ENCODE results near the gene HERC2.
"Not testable (repeated sequence)": the region's sequence is repeated elsewhere in the genome, so short reads cannot be mapped to it uniquely, and the experiment has no call there.

Gene HERC2

GRCh38 chr15:28322129-28322588 is at the start of gene HERC2:
HERC2 (minus strand) TSS chr15:28322179; CDS start chr15:28321433, 746 bp downstream.
- DNase-seq, result not testable (repeated sequence)

GRCh38 chr15:28365502-28365901 is 43.5 kb upstream of the HERC2 start:
- not testable (repeated sequence) for DNase-seq

GRCh38 chr15:28357984-28358383 is 36.0 kb upstream of the HERC2 start, which contains the start of gene GOLGA6L24:
GOLGA6L24 (minus strand) TSS chr15:28358084; CDS start chr15:28358023, 61 bp downstream.
- DNase-seq, result not testable (repeated sequence)

- DNase-seq, result not testable (repeated sequence)
Measured at GRCh38 chr15:28321358-28322078, 461 bp downstream of the HERC2 start.

GRCh38 chr15:28319725-28320124 is 2.3 kb downstream of the HERC2 start:
- DNase-seq, result peak in 1 of 3 donors; percentile 15

- not testable (repeated sequence) for DNase-seq
Measured at GRCh38 chr15:28318828-28319227, 3.2 kb downstream of the HERC2 start.

GRCh38 chr15:28318122-28318521 is 3.9 kb downstream of the HERC2 start:
- DNase-seq, result not testable (repeated sequence)

GRCh38 chr15:28316958-28317357 is 5.0 kb downstream of the HERC2 start:
- DNase-seq, result peak in 1 of 3 donors; percentile 10

- DNase-seq, result not testable (repeated sequence)
Measured at GRCh38 chr15:28310454-28310853, 11.5 kb downstream of the HERC2 start.

- not testable (repeated sequence) for DNase-seq
Measured at GRCh38 chr15:28308718-28309117, 13.3 kb downstream of the HERC2 start.

- not testable (repeated sequence) for DNase-seq
Measured at GRCh38 chr15:28305700-28306099, 16.3 kb downstream of the HERC2 start.

- DNase-seq, result not testable (repeated sequence)
Measured at GRCh38 chr15:28297434-28297833, 24.5 kb downstream of the HERC2 start.

- DNase-seq, result not testable (repeated sequence)
Measured at GRCh38 chr15:28296814-28297213, 25.2 kb downstream of the HERC2 start.

- DNase-seq, result not testable (repeated sequence)
Measured at GRCh38 chr15:28295009-28295563, 26.9 kb downstream of the HERC2 start.

GRCh38 chr15:28294560-28294959 is 27.4 kb downstream of the HERC2 start:
- not testable (repeated sequence) for DNase-seq

GRCh38 chr15:28289694-28290463 is 32.1 kb downstream of the HERC2 start:
- no peak for DNase-seq

GRCh38 chr15:28288830-28289693 is 32.9 kb downstream of the HERC2 start:
- peak in 2 of 3 donors; percentile 8 to 9 for DNase-seq

GRCh38 chr15:28286659-28287058 is 35.3 kb downstream of the HERC2 start:
- DNase-seq, result not testable (repeated sequence)

- no peak for DNase-seq
Measured at GRCh38 chr15:28286031-28286430, 35.9 kb downstream of the HERC2 start.

- no peak for DNase-seq
Measured at GRCh38 chr15:28281876-28282275, 40.1 kb downstream of the HERC2 start.

- no peak for DNase-seq
Measured at GRCh38 chr15:28274635-28275034, 47.3 kb downstream of the HERC2 start.

All from suppressor macrophage treated with lipopolysaccharide for 1 hour (primary cell).